ENCODE results near the gene ALOX15B.

ALOX15B gene

GRCh38 chr17:8080799-8081219 is 42.0 kb downstream of the ALOX15B start:
- DNase-seq = no peak

DNA sequence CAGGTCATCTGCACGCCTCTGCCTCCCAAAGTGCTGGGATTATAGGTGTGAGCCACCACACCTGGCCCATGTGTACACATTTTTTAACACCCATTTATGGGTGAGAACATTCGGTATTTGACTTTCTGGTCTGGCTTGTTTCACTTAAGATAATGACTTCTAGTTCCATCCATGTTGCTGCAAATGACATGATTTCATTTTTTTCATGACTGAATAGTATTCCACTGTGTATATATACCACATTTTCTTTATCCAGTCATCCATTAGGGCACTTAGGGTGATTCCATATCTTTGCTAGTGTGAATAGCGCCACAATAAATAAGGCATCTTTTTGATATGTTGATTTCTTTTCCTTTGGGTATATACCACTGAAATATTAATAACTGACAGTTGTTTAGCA is 43.0 kb downstream of the ALOX15B start:
- no peak for DNase-seq

DNA sequence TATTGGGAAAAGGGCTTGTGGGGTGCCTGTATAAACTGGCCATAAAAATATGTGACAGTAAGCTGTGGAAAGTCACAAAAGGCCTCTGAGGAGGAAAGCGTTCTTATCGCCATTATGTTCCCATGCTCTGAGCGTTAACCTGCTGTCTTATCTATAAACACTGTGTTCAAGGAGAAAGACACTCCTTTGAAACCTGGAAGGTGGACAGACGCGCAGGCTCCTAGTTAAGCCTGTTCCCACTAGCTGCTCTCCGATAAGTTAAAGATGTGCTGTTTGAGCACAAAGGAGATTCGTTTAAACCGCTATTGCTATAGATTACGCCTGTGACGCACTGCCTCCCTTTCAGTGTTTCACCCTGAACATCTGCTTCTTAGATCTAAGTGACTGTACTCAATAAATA is 43.4 kb downstream of the ALOX15B start:
- DNase-seq = no peak

DNA sequence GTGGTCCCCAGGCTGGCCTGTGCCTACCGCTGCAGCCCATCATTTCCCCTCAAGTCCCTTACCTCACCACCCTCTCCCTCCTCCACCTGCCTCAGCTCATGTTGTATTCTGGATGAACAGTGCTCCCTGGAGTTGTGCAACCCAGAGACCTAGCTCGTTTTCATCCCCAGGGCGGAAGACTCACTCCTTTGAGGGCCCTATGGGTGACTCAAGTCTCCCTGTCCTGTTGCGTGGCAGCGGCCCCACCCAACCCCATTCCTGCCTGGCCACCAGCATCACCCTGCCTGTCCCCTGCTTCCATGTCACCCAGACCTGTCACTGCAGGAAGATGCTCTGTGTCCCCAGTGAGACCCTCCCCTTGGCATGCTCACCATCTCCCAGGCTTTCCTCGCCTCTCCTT is 45.4 kb downstream of the ALOX15B start:
- no peak for DNase-seq

GRCh38 chr17:8087075-8087951 is 48.5 kb downstream of the ALOX15B start, which contains the start of gene ALOX12B:
Gene ALOX12B, minus strand, starts transcription at chr17:8087716. Its CDS starts 274 bp downstream, at chr17:8087442.
- DNase-seq = no peak

- no peak for DNase-seq
These were observed 49.0 kb downstream of the ALOX15B start for GRCh38 chr17:8087952-8088230.

- DNase-seq = no peak
These were observed 50.9 kb downstream of the ALOX15B start for GRCh38 chr17:8089728-8090127.

GRCh38 chr17:8091033-8091687 is 52.3 kb downstream of the ALOX15B start:
- no peak for DNase-seq

DNA sequence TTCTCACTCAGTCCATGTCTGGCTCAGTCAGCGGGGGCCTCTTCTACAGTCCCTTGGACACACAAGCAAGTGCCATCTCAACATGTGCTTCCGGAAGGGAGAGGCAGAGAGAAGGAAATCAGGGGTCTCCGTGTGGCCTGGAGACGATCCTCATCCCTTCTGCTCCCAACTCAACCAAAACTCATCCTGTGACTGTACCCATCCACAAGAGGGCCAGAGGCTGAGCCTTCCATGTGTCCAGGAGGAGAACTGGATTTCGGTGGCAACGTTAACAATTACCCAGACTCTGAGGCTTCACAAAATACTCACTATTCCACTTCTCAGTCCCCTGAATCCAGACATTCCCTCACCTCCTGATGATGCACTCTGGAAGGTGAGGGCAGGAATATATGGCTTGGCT is 56.5 kb downstream of the ALOX15B start:
- no peak for DNase-seq

DNA sequence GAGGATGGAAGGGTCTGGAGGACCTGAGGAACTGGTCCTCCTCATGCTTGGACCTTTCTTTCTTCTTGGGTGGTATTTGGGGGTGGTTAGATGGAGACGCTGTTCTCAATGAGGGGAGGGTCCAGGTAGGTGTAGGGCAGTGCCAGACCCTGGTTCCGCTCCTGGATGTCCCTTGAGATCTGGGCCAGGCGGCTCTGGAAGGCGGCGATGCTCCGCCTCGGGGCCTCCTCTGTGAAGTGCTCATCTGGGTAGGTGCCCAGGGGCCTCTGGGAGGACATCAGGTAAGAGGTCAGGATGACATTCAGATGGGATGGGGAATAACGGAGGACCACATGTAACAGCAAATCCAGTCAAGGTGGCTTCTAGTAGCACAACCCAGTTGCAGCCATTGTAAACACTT is 57.7 kb downstream of the ALOX15B start:
- no peak for DNase-seq
